Activated CD8-positive, alpha-beta memory T cell treated with anti-CD3 and anti-CD28 coated beads, Interleukin-2, amount 50 U/mL, for 1 hour (primary cell): ENCODE data around the gene RBMY1D.
"Not testable (repeated sequence)": the region's sequence is repeated elsewhere in the genome, so short reads cannot be mapped to it uniquely, and the experiment has no call there.

Experiments
- DNase-seq: peaks from one replicate; pipeline ENCODE4 v3.0.0-alpha.2; 2020; ENCODE audit errors: extremely low read depth

RBMY1D gene

GRCh38 chrY:21894426-21894825 is at the start of gene RBMY1D:
Gene RBMY1D (minus strand): TSS chrY:21894526. CDS start chrY:21892513, 2,013 bp downstream.
- DNase-seq = not testable (repeated sequence)

GRCh38 chrY:21917932-21918331 is 23.6 kb upstream of the RBMY1D start, which contains the start of gene RBMY1E:
Gene RBMY1E (minus strand): TSS chrY:21918032. CDS start chrY:21916054, 1,978 bp downstream.
- DNase-seq = not testable (repeated sequence)

- not testable (repeated sequence) for DNase-seq
Measured at GRCh38 chrY:21869407-21870076, 24.8 kb downstream of the RBMY1D start.

- DNase-seq = no peak
Measured at GRCh38 chrY:21845481-21845880, 48.8 kb downstream of the RBMY1D start.

GRCh38 chrY:21842090-21842489 is 52.2 kb downstream of the RBMY1D start:
- DNase-seq = no peak

- DNase-seq = no peak
Measured at GRCh38 chrY:21839489-21839888, 54.8 kb downstream of the RBMY1D start.

- no peak for DNase-seq
Measured at GRCh38 chrY:21836343-21836742, 58.0 kb downstream of the RBMY1D start.

- no peak for DNase-seq
Measured at GRCh38 chrY:21835052-21835451, 59.3 kb downstream of the RBMY1D start.
